GM21576 (cell line): ENCODE data around the gene RPS2.
"Not testable (repeated sequence)": the region's sequence is repeated elsewhere in the genome, so short reads cannot be mapped to it uniquely, and the experiment has no call there.

ENCODE experiments used
- ATAC-seq: cut with Tn5 transposase; IDR thresholded peaks from one replicate; pipeline ENCODE4 v1.9.1; 2021; ENCODE audit warnings: mild to moderate bottlenecking, moderate library complexity; ENCODE audit not compliant: unreplicated experiment

Gene RPS2

GRCh38 chr16:1965396-1966001 lies 873 bp upstream of the RPS2 start:
- ATAC-seq, result no peak

- no peak for ATAC-seq
These were observed 670 bp downstream of the RPS2 start for GRCh38 chr16:1963806-1964505.

- not testable (repeated sequence) for ATAC-seq
These were observed 2.2 kb downstream of the RPS2 start for GRCh38 chr16:1962161-1963153.

- no peak for ATAC-seq
These were observed 3.0 kb downstream of the RPS2 start for GRCh38 chr16:1961651-1962067.

GRCh38 chr16:1960665-1961630 lies 3.7 kb downstream of the RPS2 start:
- no peak for ATAC-seq

GRCh38 chr16:1959269-1960039 lies 5.2 kb downstream of the RPS2 start, which contains the start of gene NDUFB10:
Gene NDUFB10 (plus strand): TSS chr16:1959538. CDS start chr16:1959625, 87 bp downstream.
- ATAC-seq, result peak; percentile 66

GRCh38 chr16:1958715-1959268 lies 5.8 kb downstream of the RPS2 start:
- no peak for ATAC-seq

GRCh38 chr16:1958143-1958491 lies 6.5 kb downstream of the RPS2 start:
- not testable (repeated sequence) for ATAC-seq

GRCh38 chr16:1957434-1958142 lies 7.0 kb downstream of the RPS2 start:
- not testable (repeated sequence) for ATAC-seq

- ATAC-seq, result no peak
These were observed 10.9 kb downstream of the RPS2 start for GRCh38 chr16:1953734-1954133.

GRCh38 chr16:1950559-1950958 lies 14.1 kb downstream of the RPS2 start:
- no peak for ATAC-seq

GRCh38 chr16:1950047-1950446 lies 14.6 kb downstream of the RPS2 start:
- no peak for ATAC-seq

GRCh38 chr16:1949507-1949906 lies 15.1 kb downstream of the RPS2 start:
- ATAC-seq, result no peak

GRCh38 chr16:1947369-1947670 lies 17.3 kb downstream of the RPS2 start:
- no peak for ATAC-seq

GRCh38 chr16:1946495-1947368 lies 17.9 kb downstream of the RPS2 start:
- ATAC-seq, result no peak

- ATAC-seq, result no peak
These were observed 18.9 kb downstream of the RPS2 start for GRCh38 chr16:1945559-1946391.

- no peak for ATAC-seq
These were observed 19.9 kb downstream of the RPS2 start for GRCh38 chr16:1944612-1945199.
